Measurements from ENCODE around the gene TIMP3. TPM values are rescaled to one million over a fixed set of nuclear protein-coding genes. Genes with fewer than 3 reads are reported as not detected.

Gene TIMP3
- polyA plus RNA-seq, 1 donor from 2014 or later: 0.72 TPM

DNA sequence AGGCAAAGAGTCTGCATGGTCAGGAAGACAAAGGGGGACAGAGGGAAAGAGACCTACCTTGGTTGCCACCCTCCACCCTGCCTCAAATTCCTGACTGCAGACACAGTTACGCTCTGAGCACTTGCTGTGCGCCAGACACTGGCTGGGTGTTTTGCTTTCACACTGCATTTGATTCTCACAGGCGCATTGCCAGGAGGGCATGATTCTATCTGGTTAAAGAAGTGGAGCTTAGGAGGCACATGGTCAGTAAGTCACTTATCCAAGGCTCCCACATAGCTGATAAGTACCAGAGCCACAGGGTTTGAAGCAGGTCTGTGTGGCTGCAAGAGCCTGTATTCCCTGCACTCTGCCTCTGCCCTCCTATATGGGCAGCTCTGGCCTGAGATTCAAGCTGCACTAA, 103.9 kb downstream of the TIMP3 start:
- no peak overlapping the region for H2AFZ ChIP-seq (ENCODE audit: low read depth, low read length)
- H3K4me3 ChIP-seq (ENCODE audit: low read length): no peak overlapping the region
- no peak overlapping the region for H3K4me2 ChIP-seq (ENCODE audit: low read length)
- no peaks in the 10 kb centered on the region for H3K9me2 ChIP-seq (ENCODE audit: insufficient read depth, low read length)
- H4K20me1 ChIP-seq (ENCODE audit: insufficient read depth): no peaks in the 10 kb centered on the region
- H3K79me2 ChIP-seq (replicated peaks; ENCODE audit: insufficient read depth, low read length): no peaks in the 10 kb centered on the region
- H3F3A ChIP-seq (ENCODE audit: insufficient read depth, low read length, poor library complexity, severe bottlenecking): no peaks in the 10 kb centered on the region
- no peaks in the 10 kb centered on the region for H3K27me3 ChIP-seq (ENCODE audit: insufficient read depth, low read depth, low read length)
- H3K36me3 ChIP-seq (ENCODE audit: insufficient read depth, low read length): no peaks in the 10 kb centered on the region
- no peaks in the 10 kb centered on the region for H3K9me3 ChIP-seq (ENCODE audit: low read length)
- no peak overlapping the region for H3K9ac ChIP-seq (ENCODE audit: low read length)
- TF ChIP-seq, protein P1, sequence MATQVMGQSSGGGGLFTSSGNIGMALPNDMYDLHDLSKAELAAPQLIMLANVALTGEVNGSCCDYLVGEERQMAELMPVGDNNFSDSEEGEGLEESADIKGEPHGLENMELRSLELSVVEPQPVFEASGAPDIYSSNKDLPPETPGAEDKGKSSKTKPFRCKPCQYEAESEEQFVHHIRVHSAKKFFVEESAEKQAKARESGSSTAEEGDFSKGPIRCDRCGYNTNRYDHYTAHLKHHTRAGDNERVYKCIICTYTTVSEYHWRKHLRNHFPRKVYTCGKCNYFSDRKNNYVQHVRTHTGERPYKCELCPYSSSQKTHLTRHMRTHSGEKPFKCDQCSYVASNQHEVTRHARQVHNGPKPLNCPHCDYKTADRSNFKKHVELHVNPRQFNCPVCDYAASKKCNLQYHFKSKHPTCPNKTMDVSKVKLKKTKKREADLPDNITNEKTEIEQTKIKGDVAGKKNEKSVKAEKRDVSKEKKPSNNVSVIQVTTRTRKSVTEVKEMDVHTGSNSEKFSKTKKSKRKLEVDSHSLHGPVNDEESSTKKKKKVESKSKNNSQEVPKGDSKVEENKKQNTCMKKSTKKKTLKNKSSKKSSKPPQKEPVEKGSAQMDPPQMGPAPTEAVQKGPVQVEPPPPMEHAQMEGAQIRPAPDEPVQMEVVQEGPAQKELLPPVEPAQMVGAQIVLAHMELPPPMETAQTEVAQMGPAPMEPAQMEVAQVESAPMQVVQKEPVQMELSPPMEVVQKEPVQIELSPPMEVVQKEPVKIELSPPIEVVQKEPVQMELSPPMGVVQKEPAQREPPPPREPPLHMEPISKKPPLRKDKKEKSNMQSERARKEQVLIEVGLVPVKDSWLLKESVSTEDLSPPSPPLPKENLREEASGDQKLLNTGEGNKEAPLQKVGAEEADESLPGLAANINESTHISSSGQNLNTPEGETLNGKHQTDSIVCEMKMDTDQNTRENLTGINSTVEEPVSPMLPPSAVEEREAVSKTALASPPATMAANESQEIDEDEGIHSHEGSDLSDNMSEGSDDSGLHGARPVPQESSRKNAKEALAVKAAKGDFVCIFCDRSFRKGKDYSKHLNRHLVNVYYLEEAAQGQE (IDR thresholded peaks at IDR 0.05; ENCODE audit: borderline replicate concordance): no peak
- TF ChIP-seq EP300 (conservative IDR thresholded peaks at IDR 0.05; ENCODE audit: poor library complexity, severe bottlenecking) (no peak), POLR2AphosphoS5 (IDR thresholded peaks at IDR 0.05) (no peak), RAD21 (conservative IDR thresholded peaks at IDR 0.05) (no peak), TAF1 (IDR thresholded peaks at IDR 0.05; ENCODE audit: low read depth) (no peak), MXI1 (conservative IDR thresholded peaks at IDR 0.05; ENCODE audit: poor library complexity, severe bottlenecking) (no peak), SMC3 (conservative IDR thresholded peaks at IDR 0.05; ENCODE audit: poor library complexity) (no peak), EZH2 (IDR thresholded peaks at IDR 0.05; ENCODE audit: borderline replicate concordance, insufficient read depth, low read length, poor library complexity, severe bottlenecking) (no peak)
- TF ChIP-seq, protein P2, sequence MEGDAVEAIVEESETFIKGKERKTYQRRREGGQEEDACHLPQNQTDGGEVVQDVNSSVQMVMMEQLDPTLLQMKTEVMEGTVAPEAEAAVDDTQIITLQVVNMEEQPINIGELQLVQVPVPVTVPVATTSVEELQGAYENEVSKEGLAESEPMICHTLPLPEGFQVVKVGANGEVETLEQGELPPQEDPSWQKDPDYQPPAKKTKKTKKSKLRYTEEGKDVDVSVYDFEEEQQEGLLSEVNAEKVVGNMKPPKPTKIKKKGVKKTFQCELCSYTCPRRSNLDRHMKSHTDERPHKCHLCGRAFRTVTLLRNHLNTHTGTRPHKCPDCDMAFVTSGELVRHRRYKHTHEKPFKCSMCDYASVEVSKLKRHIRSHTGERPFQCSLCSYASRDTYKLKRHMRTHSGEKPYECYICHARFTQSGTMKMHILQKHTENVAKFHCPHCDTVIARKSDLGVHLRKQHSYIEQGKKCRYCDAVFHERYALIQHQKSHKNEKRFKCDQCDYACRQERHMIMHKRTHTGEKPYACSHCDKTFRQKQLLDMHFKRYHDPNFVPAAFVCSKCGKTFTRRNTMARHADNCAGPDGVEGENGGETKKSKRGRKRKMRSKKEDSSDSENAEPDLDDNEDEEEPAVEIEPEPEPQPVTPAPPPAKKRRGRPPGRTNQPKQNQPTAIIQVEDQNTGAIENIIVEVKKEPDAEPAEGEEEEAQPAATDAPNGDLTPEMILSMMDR (IDR thresholded peaks at IDR 0.05; ENCODE audit: poor library complexity, severe bottlenecking): no peak
- H3K27ac ChIP-seq (ENCODE audit: low read length): no peak overlapping the region

DNA sequence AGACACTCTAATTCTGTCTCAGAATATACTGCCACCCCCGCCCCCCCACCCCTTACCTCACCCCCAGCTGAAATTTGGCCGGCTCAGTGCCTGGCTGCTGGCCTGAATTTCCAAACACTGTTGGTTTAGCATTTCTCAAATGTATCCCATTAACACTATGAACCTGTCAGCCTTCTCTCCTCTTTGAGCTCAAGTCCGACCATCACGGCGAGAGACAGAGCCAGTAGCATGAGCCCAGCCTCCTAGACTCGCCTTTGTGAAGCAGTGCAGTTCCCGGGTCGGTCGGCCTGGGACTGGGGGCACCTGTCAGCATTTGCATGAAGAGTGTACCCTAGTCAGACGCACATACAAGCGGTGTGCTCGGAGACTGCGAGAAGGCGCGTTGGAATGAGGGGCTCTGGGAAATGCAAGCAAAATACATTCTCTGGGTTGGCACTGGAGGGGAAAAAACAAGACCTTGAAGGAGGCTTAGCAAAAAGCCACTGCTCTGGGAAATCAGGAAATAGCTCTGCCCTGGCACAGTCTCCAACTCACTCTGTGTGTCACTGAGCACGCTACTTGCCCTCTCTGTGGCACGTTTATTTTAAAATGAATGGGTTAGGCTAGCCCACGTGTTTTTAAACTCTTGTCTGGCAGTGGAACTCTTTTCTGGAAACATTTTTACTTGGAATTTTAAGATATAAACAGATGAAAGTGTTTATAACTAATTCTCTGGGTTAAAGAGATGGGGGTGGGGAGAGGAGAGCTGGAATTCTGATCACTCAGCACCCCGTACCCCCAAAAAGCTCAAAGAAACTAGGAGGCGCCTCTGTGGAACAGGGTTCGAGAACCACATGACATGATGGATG, 108.3 kb downstream of the TIMP3 start:
- Histone ChIP-seq H3K4me2 (ENCODE audit: low read length) (no peak overlapping the region), H3F3A (ENCODE audit: insufficient read depth, low read length, poor library complexity, severe bottlenecking) (no peaks in the 10 kb centered on the region), H3K79me2 (replicated peaks; ENCODE audit: insufficient read depth, low read length) (no peaks in the 10 kb centered on the region), H2AFZ (ENCODE audit: low read depth, low read length) (no peak overlapping the region), H3K4me3 (ENCODE audit: low read length) (no peak overlapping the region), H3K27ac (ENCODE audit: low read length) (no peak overlapping the region), H3K9me2 (ENCODE audit: insufficient read depth, low read length) (no peaks in the 10 kb centered on the region), H3K27me3 (ENCODE audit: insufficient read depth, low read depth, low read length) (no peaks in the 10 kb centered on the region), H4K20me1 (ENCODE audit: insufficient read depth) (no peaks in the 10 kb centered on the region), H3K9me3 (ENCODE audit: low read length) (no peaks in the 10 kb centered on the region), H3K36me3 (ENCODE audit: insufficient read depth, low read length) (no peaks in the 10 kb centered on the region), H3K9ac (ENCODE audit: low read length) (no peak overlapping the region)
- TF ChIP-seq EZH2 (IDR thresholded peaks at IDR 0.05; ENCODE audit: borderline replicate concordance, insufficient read depth, low read length, poor library complexity, severe bottlenecking) (no peak), SMC3 (conservative IDR thresholded peaks at IDR 0.05; ENCODE audit: poor library complexity) (no peak), POLR2AphosphoS5 (IDR thresholded peaks at IDR 0.05) (no peak), EP300 (conservative IDR thresholded peaks at IDR 0.05; ENCODE audit: poor library complexity, severe bottlenecking) (no peak), MXI1 (conservative IDR thresholded peaks at IDR 0.05; ENCODE audit: poor library complexity, severe bottlenecking) (no peak), TAF1 (IDR thresholded peaks at IDR 0.05; ENCODE audit: low read depth) (no peak), RAD21 (conservative IDR thresholded peaks at IDR 0.05) (no peak)
- TF ChIP-seq, protein P2 (IDR thresholded peaks at IDR 0.05; ENCODE audit: poor library complexity, severe bottlenecking): no peak
- TF ChIP-seq, protein P1 (IDR thresholded peaks at IDR 0.05; ENCODE audit: borderline replicate concordance): no peak
